HCT116 (cell line): ENCODE results near the gene ZNF787. TPM values are rescaled to one million over a fixed set of nuclear protein-coding genes. Genes with fewer than 3 reads are reported as not detected.

Experiments used
- ATAC-seq: fragments of 200-7000 bp; cut with Tn5 transposase; 2 replicates; pipeline ENCODE4 v1.9.1; 2020; ENCODE audit warnings: mild to moderate bottlenecking, moderate library complexity
- BruUV-seq: library from RNA; stranded (reverse); fragments of 400-500 nt; replicated peaks from 2 replicates; lab custom pipeline; 2021; lab: Mats Ljungman, UMichigan
- CTCF ChIA-PET: fragments of 300-600 bp; sonication (Branson Sonifier 250); formaldehyde crosslinking; loops from one replicate; lab custom pipeline; 2021; ENCODE audit warnings: antibody characterized with exemption; lab: Charles Lee
- POLR2A ChIA-PET: fragments of 300-600, 350-600 bp; sonication (Branson Sonifier 250); formaldehyde crosslinking; loops from one replicate; lab custom pipeline; 2021; ENCODE audit warnings: antibody characterized with exemption; lab: Charles Lee
- RAD21 ChIA-PET, 2 experiments: fragments of 300-600 bp; sonication (Branson Sonifier 250); formaldehyde crosslinking; loops; one replicate each; lab custom pipeline; 2023; ENCODE audit warnings: low total read pairs in 2 of 2; ENCODE audit not compliant: uncharacterized antibody in 2 of 2, unreplicated experiment in 2 of 2, low non-redundant PET in 1 of 2; lab: Charles Lee
- DNase-seq: peaks from one replicate; pipeline ENCODE4 v3.0.0-alpha.2; 2010; ENCODE audit warnings: low read depth, low spot score
- H2AFZ ChIP-seq: fragments of 200-600 bp; shearing (Covaris generic), sonication (generic); 2 replicates; pipeline ENCODE4 v1.6.1; 2017; ENCODE audit warnings: low read depth, mixed run types, mixed read lengths, antibody characterized with exemption, low read length; ENCODE audit not compliant: poor library complexity, severe bottlenecking
- H3K27ac ChIP-seq: 2 replicates; pipeline ENCODE4 v1.5.1; 2012; ENCODE audit warnings: low read depth, low read length
- H3K27me3 ChIP-seq: fragments of 200-600 bp; sonication (generic); 2 replicates; pipeline ENCODE4 v1.6.1; 2016; ENCODE audit warnings: mixed run types, low read length, mixed read lengths; ENCODE audit not compliant: insufficient read depth
- H3K36me3 ChIP-seq, 2 experiments: fragments of 200-500 bp in 1 of 2; fragments of 200-600 bp in 1 of 2; sonication (Bioruptor generic) in 1 of 2; sonication (generic) in 1 of 2; 2 replicates each; pipeline versions ENCODE4 v1.5.1 to v1.6.1; 2014 to 2016; ENCODE audit warnings: low read length in 2 of 2, inconsistent platforms in 1 of 2, mixed read lengths in 1 of 2, mixed run types in 1 of 2; ENCODE audit not compliant: insufficient read depth in 2 of 2, control insufficient read depth in 1 of 2
- H3K4me1 ChIP-seq, 2 experiments: fragments of 200-600 bp in 1 of 2; sonication (generic) in 1 of 2; 2 replicates each; pipeline versions ENCODE4 v1.5.1 to v1.6.1; 2012 to 2017; ENCODE audit warnings: low read length in 2 of 2, inconsistent platforms in 1 of 2, mild to moderate bottlenecking in 1 of 2, mixed read lengths in 1 of 2, mixed run types in 1 of 2, moderate library complexity in 1 of 2; ENCODE audit not compliant: insufficient read depth in 2 of 2, control insufficient read depth in 1 of 2
- H3K4me2 ChIP-seq: fragments of 200-600 bp; sonication (generic); 2 replicates; pipeline ENCODE4 v1.6.1; 2017; ENCODE audit warnings: mixed run types, low read length, mixed read lengths
- H3K4me3 ChIP-seq, 2 experiments: fragments of 200-600 bp in 1 of 2; sonication (generic) in 1 of 2; replicated peaks in 1 of 2; 2 replicates each; pipeline ENCODE4 v1.5.1; 2011 to 2016; ENCODE audit warnings: low read length in 2 of 2, control low read depth in 1 of 2, low read depth in 1 of 2, mild to moderate bottlenecking in 1 of 2, mixed read lengths in 1 of 2, mixed run types in 1 of 2
- H3K79me2 ChIP-seq: fragments of 200-600 bp; sonication (generic); 2 replicates; pipeline ENCODE4 v1.6.1; 2017; ENCODE audit warnings: mild to moderate bottlenecking, mixed run types, low read length, moderate library complexity, mixed read lengths; ENCODE audit not compliant: insufficient read depth
- H3K9ac ChIP-seq: fragments of 200-600 bp; sonication (generic); 2 replicates; pipeline ENCODE4 v1.6.1; 2016; ENCODE audit warnings: low read length, mixed read lengths
- H3K9me2 ChIP-seq: fragments of 200-600 bp; sonication (generic), shearing (Covaris generic); 2 replicates; pipeline ENCODE4 v1.6.1; 2017; ENCODE audit warnings: mixed run types, mild to moderate bottlenecking, moderate library complexity; ENCODE audit not compliant: insufficient read depth
- H3K9me3 ChIP-seq, 2 experiments: fragments of 200-500 bp in 1 of 2; fragments of 200-600 bp in 1 of 2; sonication (Bioruptor generic) in 1 of 2; sonication (generic) in 1 of 2; 2 replicates each; pipeline ENCODE4 v1.6.1; 2014 to 2017; ENCODE audit warnings: low read length in 2 of 2, mixed read lengths in 2 of 2, inconsistent platforms in 1 of 2, low read depth in 1 of 2, mild to moderate bottlenecking in 1 of 2, mixed run types in 1 of 2, moderate library complexity in 1 of 2; ENCODE audit not compliant: control insufficient read depth in 1 of 2, insufficient read depth in 1 of 2
- H4K20me1 ChIP-seq: fragments of 200-600 bp; sonication (generic), shearing (Covaris generic); 2 replicates; pipeline ENCODE4 v1.6.1; 2017; ENCODE audit warnings: mixed run types, mild to moderate bottlenecking, moderate library complexity; ENCODE audit not compliant: insufficient read depth
- ATF3 ChIP-seq: IDR thresholded peaks from 2 replicates; pipeline ENCODE4 v1.6.1; 2012
- EZH2phosphoT487 ChIP-seq: fragments of 200-600 bp; IDR thresholded peaks from 2 replicates; pipeline ENCODE4 v1.6.1; 2018; ENCODE audit warnings: antibody characterized with exemption, borderline replicate concordance
- FOSL1 ChIP-seq: IDR thresholded peaks from 2 replicates; pipeline ENCODE4 v1.6.1; 2012; ENCODE audit warnings: low read depth
- RAD21 ChIP-seq: IDR thresholded peaks from 2 replicates; pipeline ENCODE4 v1.6.1; 2012; ENCODE audit warnings: low read depth, mild to moderate bottlenecking
- REST ChIP-seq: IDR thresholded peaks from 2 replicates; pipeline ENCODE4 v1.6.1; 2012; ENCODE audit warnings: low read depth
- SRF ChIP-seq: IDR thresholded peaks from 2 replicates; pipeline ENCODE4 v1.6.1; 2012; ENCODE audit warnings: low read depth
- ZFX ChIP-seq: fragments of 450-650 bp; IDR thresholded peaks from 2 replicates; pipeline ENCODE4 v1.6.1; 2017
- intact Hi-C: fragments of 100-400 bp; cut with micrococcal nuclease; formaldehyde crosslinking; loops from 2 replicates; pipeline ENCODE4 v1.10.0; 2022
- total RNA-seq: library from RNA; stranded (reverse); gene quantifications from one replicate; pipeline ENCODE4 v1.2.1, GENCODE V29; 2021; ENCODE audit not compliant: unreplicated experiment
- TF ChIP-seq, protein P1 (sequence below), 3 experiments: fragments of 200-600 bp in 1 of 3; sonication (generic) in 1 of 3; IDR thresholded peaks in 2 of 3; conservative IDR thresholded peaks in 1 of 3; 2 replicates each; pipeline ENCODE4 v1.5.1; 2012 to 2017; ENCODE audit warnings: low read depth in 2 of 3, low read length in 2 of 3, antibody characterized with exemption in 1 of 3, borderline replicate concordance in 1 of 3, control low read depth in 1 of 3, mild to moderate bottlenecking in 1 of 3, mixed read lengths in 1 of 3, mixed run types in 1 of 3, moderate library complexity in 1 of 3; ENCODE audit not compliant: insufficient read depth in 1 of 3
- TF ChIP-seq, protein P2 (sequence below): IDR thresholded peaks from 2 replicates; pipeline ENCODE4 v1.6.1; 2012
- TF ChIP-seq, protein P3 (sequence below): IDR thresholded peaks from 2 replicates; pipeline ENCODE4 v1.6.1; 2011; ENCODE audit warnings: mild to moderate bottlenecking, low read length, moderate library complexity; ENCODE audit not compliant: insufficient replicate concordance; ENCODE audit errors: extremely low read depth

The ZNF787 gene
- total RNA-seq, 1 experiment from 2014 or later: 40.3 TPM

DNA sequence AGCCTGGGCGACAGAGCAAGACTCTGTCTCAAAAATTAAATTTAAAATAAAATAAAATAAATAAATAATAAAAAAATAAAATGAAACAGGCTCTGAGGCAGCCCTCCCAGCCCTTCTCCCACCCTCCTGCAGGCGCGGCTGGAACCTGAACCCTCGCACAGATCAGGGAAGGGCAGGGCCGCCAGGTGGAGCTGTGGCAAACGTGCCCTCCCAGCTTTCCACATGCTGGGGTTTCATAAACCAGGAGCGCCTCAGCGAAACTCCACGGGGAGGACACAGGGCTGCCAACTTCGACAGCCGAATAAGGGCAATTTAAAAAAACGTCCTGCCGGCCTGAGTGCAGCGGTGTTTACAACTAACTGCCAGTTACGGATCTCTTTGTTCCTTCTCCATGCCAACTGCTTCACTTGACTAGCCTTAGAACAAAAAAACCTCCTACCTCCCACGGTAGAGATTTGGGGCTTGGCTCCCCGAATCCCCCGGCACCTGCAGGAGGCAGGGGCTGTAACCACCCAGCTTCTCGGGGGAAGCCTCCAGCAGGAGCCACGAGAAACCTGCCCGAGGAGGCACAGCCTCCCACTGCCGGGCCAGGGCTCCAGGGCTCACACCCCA is 15.9 kb downstream of the ZNF787 start:
- ChIA-PET CTCF (interaction anchor here (1.0 to 1.4 kb wide), 6 partner anchors 9 to 228 kb away, joined by 3 to 8 read pairs (median 4); no protein-coding TSS in a partner anchor), POLR2A (no interaction called here), RAD21 (no interaction called here)
- TF ChIP-seq ZFX: no peak
- TF ChIP-seq, protein P1, sequence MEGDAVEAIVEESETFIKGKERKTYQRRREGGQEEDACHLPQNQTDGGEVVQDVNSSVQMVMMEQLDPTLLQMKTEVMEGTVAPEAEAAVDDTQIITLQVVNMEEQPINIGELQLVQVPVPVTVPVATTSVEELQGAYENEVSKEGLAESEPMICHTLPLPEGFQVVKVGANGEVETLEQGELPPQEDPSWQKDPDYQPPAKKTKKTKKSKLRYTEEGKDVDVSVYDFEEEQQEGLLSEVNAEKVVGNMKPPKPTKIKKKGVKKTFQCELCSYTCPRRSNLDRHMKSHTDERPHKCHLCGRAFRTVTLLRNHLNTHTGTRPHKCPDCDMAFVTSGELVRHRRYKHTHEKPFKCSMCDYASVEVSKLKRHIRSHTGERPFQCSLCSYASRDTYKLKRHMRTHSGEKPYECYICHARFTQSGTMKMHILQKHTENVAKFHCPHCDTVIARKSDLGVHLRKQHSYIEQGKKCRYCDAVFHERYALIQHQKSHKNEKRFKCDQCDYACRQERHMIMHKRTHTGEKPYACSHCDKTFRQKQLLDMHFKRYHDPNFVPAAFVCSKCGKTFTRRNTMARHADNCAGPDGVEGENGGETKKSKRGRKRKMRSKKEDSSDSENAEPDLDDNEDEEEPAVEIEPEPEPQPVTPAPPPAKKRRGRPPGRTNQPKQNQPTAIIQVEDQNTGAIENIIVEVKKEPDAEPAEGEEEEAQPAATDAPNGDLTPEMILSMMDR (IDR thresholded peaks at IDR 0.05 in 2 of 3, conservative IDR thresholded peaks at IDR 0.05 in 1 of 3; ENCODE audit: borderline replicate concordance in 1 of 3, insufficient read depth in 1 of 3, low read depth in 2 of 3, low read length in 2 of 3): peak; percentile 25 to 75 (median 61); a peak in 4 of 6 replicates
- ATAC-seq (peak; percentile 90), DNase-seq (peak; percentile 15)
- Histone ChIP-seq H4K20me1 (peaks cover 4% of the 10 kb centered on the region; the same call in 1 of the 2 replicates), H3K27me3 (no peaks in the 10 kb centered on the region), H3K4me1 (peaks cover 0 to 9% of the 10 kb centered on the region in 2 experiments; a peak in 1 of 4 replicates), H3K4me2 (no peak overlapping the region), H3K9me2 (no peaks in the 10 kb centered on the region), H3K9ac (no peak overlapping the region), H3K27ac (no peak overlapping the region), H2AFZ (no peak overlapping the region), H3K36me3 (peaks cover 0 to 9% of the 10 kb centered on the region in 2 experiments; a peak in 2 of 4 replicates), H3K79me2 (peaks cover 94% of the 10 kb centered on the region), H3K4me3 (no peak overlapping the region), H3K9me3 (no peaks in the 10 kb centered on the region)
- no TSS peak for BruUV-seq
- intact Hi-C loops: no loop called here

DNA sequence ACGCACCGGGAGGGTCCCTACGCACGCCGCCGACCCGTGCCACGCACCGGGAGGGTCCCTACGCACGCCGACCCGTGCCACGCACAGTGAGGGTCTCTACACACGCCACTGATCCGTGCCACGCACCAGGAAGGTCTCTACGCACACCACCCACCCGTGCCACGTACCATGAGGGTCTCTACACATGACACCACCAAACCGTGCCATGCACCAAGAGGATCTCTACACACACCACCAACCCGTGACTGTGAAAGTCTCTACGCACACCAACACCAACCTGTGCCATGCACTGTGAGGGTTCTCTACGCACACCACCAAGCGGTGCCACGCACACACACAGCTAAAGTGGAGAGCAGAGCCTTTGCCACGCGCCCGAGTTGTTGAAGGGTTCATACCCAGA is 16.7 kb downstream of the ZNF787 start:
- RAD21 ChIA-PET: no interaction called here
- no peak for ATAC-seq
- DNase-seq: no peak
- CTCF ChIA-PET: interaction anchor here (1.0 to 1.4 kb wide), 4 partner anchors 8 to 229 kb away, joined by 3 to 8 read pairs (median 4); no protein-coding TSS in a partner anchor
- peaks cover 92% of the 10 kb centered on the region for H3K79me2 ChIP-seq
- H3K4me3 ChIP-seq: no peak overlapping the region
- intact Hi-C loops: no loop called here
- no peak overlapping the region for H3K4me2 ChIP-seq
- POLR2A ChIA-PET: no interaction called here
- no peaks in the 10 kb centered on the region for H3K9me2 ChIP-seq
- peaks cover 4% of the 10 kb centered on the region; the same call in 1 of the 2 replicates for H4K20me1 ChIP-seq
- H3K27me3 ChIP-seq: no peaks in the 10 kb centered on the region
- H3K9me3 ChIP-seq: no peaks in the 10 kb centered on the region
- H2AFZ ChIP-seq: no peak overlapping the region
- peaks cover 0 to 9% of the 10 kb centered on the region in 2 experiments; a peak in 1 of 4 replicates for H3K4me1 ChIP-seq
- BruUV-seq: no TSS peak
- no peak overlapping the region for H3K9ac ChIP-seq
- peaks cover 0 to 9% of the 10 kb centered on the region in 2 experiments; a peak in 2 of 4 replicates for H3K36me3 ChIP-seq
- no peak overlapping the region for H3K27ac ChIP-seq
- TF ChIP-seq, protein P2, sequence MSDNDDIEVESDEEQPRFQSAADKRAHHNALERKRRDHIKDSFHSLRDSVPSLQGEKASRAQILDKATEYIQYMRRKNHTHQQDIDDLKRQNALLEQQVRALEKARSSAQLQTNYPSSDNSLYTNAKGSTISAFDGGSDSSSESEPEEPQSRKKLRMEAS: no peak
- TF ChIP-seq RAD21 (no peak), SRF (no peak), ATF3 (no peak), REST (no peak), FOSL1 (no peak), EZH2phosphoT487 (no peak)
- TF ChIP-seq, protein P3, sequence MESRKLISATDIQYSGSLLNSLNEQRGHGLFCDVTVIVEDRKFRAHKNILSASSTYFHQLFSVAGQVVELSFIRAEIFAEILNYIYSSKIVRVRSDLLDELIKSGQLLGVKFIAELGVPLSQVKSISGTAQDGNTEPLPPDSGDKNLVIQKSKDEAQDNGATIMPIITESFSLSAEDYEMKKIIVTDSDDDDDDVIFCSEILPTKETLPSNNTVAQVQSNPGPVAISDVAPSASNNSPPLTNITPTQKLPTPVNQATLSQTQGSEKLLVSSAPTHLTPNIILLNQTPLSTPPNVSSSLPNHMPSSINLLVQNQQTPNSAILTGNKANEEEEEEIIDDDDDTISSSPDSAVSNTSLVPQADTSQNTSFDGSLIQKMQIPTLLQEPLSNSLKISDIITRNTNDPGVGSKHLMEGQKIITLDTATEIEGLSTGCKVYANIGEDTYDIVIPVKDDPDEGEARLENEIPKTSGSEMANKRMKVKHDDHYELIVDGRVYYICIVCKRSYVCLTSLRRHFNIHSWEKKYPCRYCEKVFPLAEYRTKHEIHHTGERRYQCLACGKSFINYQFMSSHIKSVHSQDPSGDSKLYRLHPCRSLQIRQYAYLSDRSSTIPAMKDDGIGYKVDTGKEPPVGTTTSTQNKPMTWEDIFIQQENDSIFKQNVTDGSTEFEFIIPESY: no peak
